Mesendoderm (in vitro differentiated cells): ENCODE data around the gene NFIA.

Experiments
- DNase-seq: peaks from one replicate; pipeline ENCODE4 v3.0.0; 2013
- H2AK5ac ChIP-seq: 2 replicates; pipeline ENCODE4 v1.6.1; 2013; ENCODE audit warnings: low read length, inconsistent platforms
- H2BK120ac ChIP-seq: 2 replicates; pipeline ENCODE4 v1.6.1; 2013; ENCODE audit warnings: low read depth, mild to moderate bottlenecking, low read length, moderate library complexity, mixed read lengths
- H2BK15ac ChIP-seq: replicated peaks from 2 replicates; pipeline ENCODE4 v1.6.1; 2013; ENCODE audit warnings: low read depth, mild to moderate bottlenecking, moderate library complexity
- H2BK5ac ChIP-seq: 2 replicates; pipeline ENCODE4 v1.6.1; 2013; ENCODE audit warnings: low read length, inconsistent platforms
- H3K18ac ChIP-seq: 2 replicates; pipeline ENCODE4 v1.6.1; 2013; ENCODE audit warnings: mild to moderate bottlenecking, low read length, mixed read lengths
- H3K23ac ChIP-seq: one replicate; pipeline ENCODE4 v1.6.1; 2013; ENCODE audit warnings: low read length
- H3K27ac ChIP-seq: 2 replicates; pipeline ENCODE4 v1.5.1; 2013; ENCODE audit warnings: low read depth, mild to moderate bottlenecking, inconsistent platforms, low read length, moderate library complexity
- H3K27me3 ChIP-seq: 2 replicates; pipeline ENCODE4 v1.6.1; 2013; ENCODE audit warnings: low read length, control low read depth, mild to moderate bottlenecking, inconsistent platforms; ENCODE audit not compliant: insufficient read depth, poor library complexity
- H3K36me3 ChIP-seq: 2 replicates; pipeline ENCODE4 v1.6.1; 2013; ENCODE audit warnings: low read length, inconsistent platforms; ENCODE audit not compliant: control insufficient read depth, insufficient read depth
- H3K4ac ChIP-seq: one replicate; pipeline ENCODE4 v1.6.1; 2013; ENCODE audit warnings: low read depth, mild to moderate bottlenecking, low read length, moderate library complexity
- H3K4me1 ChIP-seq: 2 replicates; pipeline ENCODE4 v1.6.1; 2013; ENCODE audit warnings: low read depth, low read length, inconsistent platforms; ENCODE audit not compliant: control insufficient read depth
- H3K4me2 ChIP-seq: 2 replicates; pipeline ENCODE4 v1.6.1; 2013; ENCODE audit warnings: low read length
- H3K4me3 ChIP-seq: 2 replicates; pipeline ENCODE4 v1.5.1; 2013; ENCODE audit warnings: mild to moderate bottlenecking, low read length
- H3K56ac ChIP-seq: one replicate; pipeline ENCODE4 v1.6.1; 2013; ENCODE audit warnings: low read length
- H3K79me1 ChIP-seq: 2 replicates; pipeline ENCODE4 v1.6.1; 2013; ENCODE audit warnings: low read length, inconsistent platforms
- H3K79me2 ChIP-seq: 2 replicates; pipeline ENCODE4 v1.6.1; 2013; ENCODE audit warnings: mild to moderate bottlenecking, low read length; ENCODE audit not compliant: control insufficient read depth, insufficient read depth
- H3K9ac ChIP-seq: 2 replicates; pipeline ENCODE4 v1.6.1; 2013; ENCODE audit warnings: low read length, inconsistent platforms
- H4K5ac ChIP-seq: one replicate; pipeline ENCODE4 v1.6.1; 2013; ENCODE audit warnings: low read length
- H4K8ac ChIP-seq: one replicate; pipeline ENCODE4 v1.6.1; 2013; ENCODE audit warnings: low read depth, mild to moderate bottlenecking, control low read depth, low read length, moderate library complexity
- WGBS: extraction: QIAGEN DNeasy Blood & Tissue Kit; methylation state at CpG from one replicate; pipeline ENCODE4 v1.1.7; 2013; ENCODE audit warnings: low lambda C conversion rate, missing lambda C conversion rate; ENCODE audit not compliant: insufficient coverage; ENCODE audit errors: extremely low coverage; 5-methylcytosine and 5-hydroxymethylcytosine counted together

Gene NFIA

GRCh38 chr1:61080413-61081143, 1.8 kb upstream of the NFIA start:
- H3K4ac ChIP-seq: no peak overlapping the region
- H2AK5ac ChIP-seq: no peak overlapping the region
- no peak overlapping the region for H3K4me3 ChIP-seq
- no peaks in the 10 kb centered on the region for H3K4me1 ChIP-seq
- no peak overlapping the region for H4K5ac ChIP-seq
- peak; percentile 54 for DNase-seq
- no peaks in the 10 kb centered on the region for H3K36me3 ChIP-seq
- H3K18ac ChIP-seq: peak overlapping the region; percentile 28
- peak overlapping the region; percentile 21 for H3K4me2 ChIP-seq
- H3K9ac ChIP-seq: peak overlapping the region; percentile 11
- no peak overlapping the region for H2BK120ac ChIP-seq
- H2BK15ac ChIP-seq: no peak overlapping the region
- peaks cover 24% of the 10 kb centered on the region for H3K27me3 ChIP-seq
- H3K23ac ChIP-seq: no peak overlapping the region
- no peak overlapping the region for H3K56ac ChIP-seq
- no peak overlapping the region for H2BK5ac ChIP-seq
- no peaks in the 10 kb centered on the region for H3K79me2 ChIP-seq
- no CpG with 5 or more reads among the region's 7 CpGs for WGBS
- H4K8ac ChIP-seq: no peak overlapping the region
- H3K79me1 ChIP-seq: no peaks in the 10 kb centered on the region
- H3K27ac ChIP-seq: no peak overlapping the region

- no peak overlapping the region for H3K4me3 ChIP-seq
- H3K27me3 ChIP-seq: peaks cover 24% of the 10 kb centered on the region
- no peaks in the 10 kb centered on the region for H3K79me1 ChIP-seq
- H3K27ac ChIP-seq: no peak overlapping the region
- H2BK5ac ChIP-seq: no peak overlapping the region
- H3K18ac ChIP-seq: no peak overlapping the region
- H3K23ac ChIP-seq: no peak overlapping the region
- H4K8ac ChIP-seq: no peak overlapping the region
- H3K36me3 ChIP-seq: no peaks in the 10 kb centered on the region
- H3K4me1 ChIP-seq: no peaks in the 10 kb centered on the region
- DNase-seq: no peak
- no peaks in the 10 kb centered on the region for H3K79me2 ChIP-seq
- no peak overlapping the region for H4K5ac ChIP-seq
- no peak overlapping the region for H2AK5ac ChIP-seq
- no peak overlapping the region for H3K56ac ChIP-seq
- no peak overlapping the region for H3K9ac ChIP-seq
- peak overlapping the region; percentile 34 for H3K4me2 ChIP-seq
- H3K4ac ChIP-seq: no peak overlapping the region
- no peak overlapping the region for H2BK15ac ChIP-seq
- no peak overlapping the region for H2BK120ac ChIP-seq
- no CpG with 5 or more reads among the region's 8 CpGs for WGBS
These were observed 1.1 kb upstream of the NFIA start for GRCh38 chr1:61081144-61081685.

- H3K4me3 ChIP-seq: peak overlapping the region; percentile 32
- H2BK15ac ChIP-seq: no peak overlapping the region
- peaks cover 24% of the 10 kb centered on the region for H3K27me3 ChIP-seq
These were observed 563 bp upstream of the NFIA start for GRCh38 chr1:61081686-61082310.

GRCh38 chr1:61083013-61083806, 849 bp downstream of the NFIA start:
- H3K56ac ChIP-seq: peak overlapping the region; percentile 81
- H2BK15ac ChIP-seq: no peak overlapping the region
- no peaks in the 10 kb centered on the region for H3K36me3 ChIP-seq
- no peaks in the 10 kb centered on the region for H3K79me2 ChIP-seq
- DNase-seq: no peak
- no peaks in the 10 kb centered on the region for H3K79me1 ChIP-seq
- no peak overlapping the region for H2BK5ac ChIP-seq
- peaks cover 24% of the 10 kb centered on the region for H3K27me3 ChIP-seq
- H3K27ac ChIP-seq: no peak overlapping the region
- no peaks in the 10 kb centered on the region for H3K4me1 ChIP-seq
- peak overlapping the region; percentile 72 for H3K18ac ChIP-seq
- no peak overlapping the region for H4K8ac ChIP-seq
- no peak overlapping the region for H2BK120ac ChIP-seq
- peak overlapping the region; percentile 75 for H3K4me2 ChIP-seq
- WGBS: no CpG with 5 or more reads among the region's 105 CpGs
- no peak overlapping the region for H4K5ac ChIP-seq
- H3K9ac ChIP-seq: peak overlapping the region; percentile 49
- no peak overlapping the region for H3K4ac ChIP-seq
- peak overlapping the region; percentile 37 for H3K4me3 ChIP-seq
- no peak overlapping the region for H2AK5ac ChIP-seq
- no peak overlapping the region for H3K23ac ChIP-seq

More at GRCh38 chr1:61081686-61082310, 563 bp upstream of the NFIA start:
- no peak overlapping the region for H2BK120ac ChIP-seq
- H3K79me1 ChIP-seq: no peaks in the 10 kb centered on the region
- peak overlapping the region; percentile 30 for H3K56ac ChIP-seq
- H3K23ac ChIP-seq: no peak overlapping the region
- H3K27ac ChIP-seq: no peak overlapping the region
- H3K9ac ChIP-seq: peak overlapping the region; percentile 8
- H3K79me2 ChIP-seq: no peaks in the 10 kb centered on the region
- H4K8ac ChIP-seq: no peak overlapping the region
- peak; percentile 60 for DNase-seq
- H3K4me1 ChIP-seq: no peaks in the 10 kb centered on the region
- no peak overlapping the region for H4K5ac ChIP-seq
- no peak overlapping the region for H3K4ac ChIP-seq
- WGBS: no CpG with 5 or more reads among the region's 41 CpGs
- H2AK5ac ChIP-seq: no peak overlapping the region
- H3K36me3 ChIP-seq: no peaks in the 10 kb centered on the region
- no peak overlapping the region for H2BK5ac ChIP-seq
- H3K4me2 ChIP-seq: peak overlapping the region; percentile 34
- H3K18ac ChIP-seq: peak overlapping the region; percentile 62

- Histone ChIP-seq H3K27ac (no peak overlapping the region), H2BK5ac (no peak overlapping the region), H3K56ac (no peak overlapping the region), H3K4ac (no peak overlapping the region), H3K79me2 (no peaks in the 10 kb centered on the region), H4K5ac (no peak overlapping the region), H2BK15ac (no peak overlapping the region), H3K4me1 (no peaks in the 10 kb centered on the region), H3K79me1 (no peaks in the 10 kb centered on the region), H3K9ac (peak overlapping the region; percentile 34), H3K27me3 (peaks cover 21% of the 10 kb centered on the region), H3K4me2 (peak overlapping the region; percentile 41), H3K36me3 (no peaks in the 10 kb centered on the region), H3K23ac (no peak overlapping the region), H2BK120ac (no peak overlapping the region), H2AK5ac (no peak overlapping the region), H3K18ac (peak overlapping the region; percentile 72), H4K8ac (no peak overlapping the region), H3K4me3 (no peak overlapping the region)
- no peak for DNase-seq
- WGBS: no CpG with 5 or more reads among the region's 17 CpGs
These were observed 1.6 kb downstream of the NFIA start for GRCh38 chr1:61083807-61084440.
